Measurements from ENCODE around the gene POLR1G.

- TF ChIP-seq CTCF (IDR thresholded peaks at IDR 0.05) = no peak
- TF ChIP-seq POLR2A (IDR thresholded peaks at IDR 0.05) = no peak
Observed at GRCh38 chr19:45358213-45358792, 48.1 kb upstream of the POLR1G start.

Data from thyroid gland (tissue), 4 donors.